NCI-H774 (cell line): Measurements from ENCODE around the gene STRN4.
"Not testable (repeated sequence)": the region's sequence is repeated elsewhere in the genome, so short reads cannot be mapped to it uniquely, and the experiment has no call there.

Experiments
- DNase-seq: peaks from one replicate; lab custom pipeline; 2025; lab: John Stamatoyannopoulos, UW

The STRN4 gene

GRCh38 chr19:46746281-46747057, at the start of gene STRN4:
TSS of gene STRN4 (minus strand) at chr19:46746450. CDS start at chr19:46746430, 20 bp downstream.
- peak; percentile 37 for DNase-seq

GRCh38 chr19:46791944-46792343, 45.7 kb upstream of the STRN4 start:
- no peak for DNase-seq

- no peak for DNase-seq
Measured at GRCh38 chr19:46789371-46789770, 43.1 kb upstream of the STRN4 start.

- no peak for DNase-seq
Measured at GRCh38 chr19:46788968-46789338, 42.7 kb upstream of the STRN4 start.

- peak; percentile 89 for DNase-seq
Measured at GRCh38 chr19:46788262-46788967, 42.2 kb upstream of the STRN4 start, which contains the start of gene SLC1A5. TSS of gene SLC1A5 (minus strand) at chr19:46788594. CDS start at chr19:46787965, 629 bp downstream.

GRCh38 chr19:46787331-46788261, 41.3 kb upstream of the STRN4 start:
- DNase-seq = no peak

- no peak for DNase-seq
Measured at GRCh38 chr19:46787040-46787330, 40.7 kb upstream of the STRN4 start.

- no peak for DNase-seq
Measured at GRCh38 chr19:46786236-46787039, 40.2 kb upstream of the STRN4 start.

GRCh38 chr19:46785980-46786235, 39.7 kb upstream of the STRN4 start:
- no peak for DNase-seq

GRCh38 chr19:46785054-46785979, 39.1 kb upstream of the STRN4 start:
- no peak for DNase-seq

GRCh38 chr19:46784262-46785053, 38.2 kb upstream of the STRN4 start:
- DNase-seq = no peak

- DNase-seq = no peak
Measured at GRCh38 chr19:46783670-46784069, 37.4 kb upstream of the STRN4 start.

GRCh38 chr19:46782355-46783019, 36.2 kb upstream of the STRN4 start:
- DNase-seq = no peak

- DNase-seq = not testable (repeated sequence)
Measured at GRCh38 chr19:46777956-46778645, 31.9 kb upstream of the STRN4 start.

GRCh38 chr19:46776927-46777911, 31.0 kb upstream of the STRN4 start:
- no peak for DNase-seq

- no peak for DNase-seq
Measured at GRCh38 chr19:46775642-46776258, 29.5 kb upstream of the STRN4 start.

GRCh38 chr19:46773018-46773399, 26.8 kb upstream of the STRN4 start:
- no peak for DNase-seq
